ENCODE data around the gene KRTAP19-3. TPM values are rescaled to one million over a fixed set of nuclear protein-coding genes. Genes with fewer than 3 reads are reported as not detected.

Gene KRTAP19-3
- not detected in 2 replicates for polyA plus RNA-seq (2012; rRNA removed)
- polyA plus RNA-seq (2012; cell fraction: cytosol; rRNA removed) = not detected in 2 replicates
- polyA plus RNA-seq (2012; cell fraction: nucleus; rRNA removed) = not detected in 2 replicates

- no peaks in the 10 kb centered on the region for H3K36me3 ChIP-seq (replicated peaks in 1 of 2; ENCODE audit: control insufficient read depth in 1 of 2, insufficient read depth in 2 of 2, low read length in 1 of 2)
- peaks cover 8% of the 10 kb centered on the region; the same call in 1 of the 2 replicates for H3K27me3 ChIP-seq (ENCODE audit: insufficient read depth)
- no peaks in the 10 kb centered on the region for H3K9me2 ChIP-seq
- no peaks in the 10 kb centered on the region for H3K79me2 ChIP-seq (ENCODE audit: insufficient read depth)
- no peak within 1 kb of the TSS for H2AFZ ChIP-seq (ENCODE audit: low read depth)
- no peaks in the 10 kb centered on the region for H4K20me1 ChIP-seq (ENCODE audit: insufficient read depth)
- WGBS (ENCODE audit: low lambda C conversion rate) = 0% methylated on average over 2 of the region's 2 CpGs
- no peak within 1 kb of the TSS for H3K9ac ChIP-seq
- no peak within 1 kb of the TSS for H3K4me2 ChIP-seq
- no peaks in the 10 kb centered on the region for H3F3A ChIP-seq (replicated peaks; ENCODE audit: insufficient read depth)
- no peaks in the 10 kb centered on the region for H3K4me1 ChIP-seq (ENCODE audit: control insufficient read depth in 1 of 2, insufficient read depth in 2 of 2, low read depth in 1 of 2, low read length in 1 of 2)
- POLR2A ChIA-PET = no interaction called here
- no peaks in the 10 kb centered on the region; the same call in 1 of the 2 replicates for H3K9me3 ChIP-seq
- no peak within 1 kb of the TSS for H3K27ac ChIP-seq (ENCODE audit: low read depth in 2 of 2, low read length in 1 of 2)
- DNase-seq = no peak
- CTCF ChIA-PET = no interaction called here
- H3K4me3 ChIP-seq (ENCODE audit: low read depth in 2 of 2, low read length in 1 of 2) = no peak within 1 kb of the TSS
- TF ChIP-seq EZH2phosphoT487 (IDR thresholded peaks at IDR 0.05; ENCODE audit: borderline replicate concordance, low read depth) (no peak), CHD2 (IDR thresholded peaks at IDR 0.05; ENCODE audit: low read length, partially characterized antibody) (no peak), TAF1 (IDR thresholded peaks at IDR 0.05; ENCODE audit: borderline replicate concordance, low read depth, low read length) (no peak), TCF12 (IDR thresholded peaks at IDR 0.05) (no peak), RCOR1 (IDR thresholded peaks at IDR 0.05; ENCODE audit: low read length) (no peak), RFX5 (IDR thresholded peaks at IDR 0.05; ENCODE audit: low read length) (no peak), FOXM1 (IDR thresholded peaks at IDR 0.05; ENCODE audit: low read depth) (no peak), POLR2AphosphoS5 (IDR thresholded peaks at IDR 0.05; ENCODE audit: low read depth, low read length) (no peak), MXI1 (IDR thresholded peaks at IDR 0.05; ENCODE audit: low read depth, low read length) (no peak), FOSL2 (IDR thresholded peaks at IDR 0.05; ENCODE audit: borderline replicate concordance, low read depth) (no peak), EP300 (IDR thresholded peaks at IDR 0.05; ENCODE audit: borderline replicate concordance in 1 of 2, low read depth in 1 of 2, low read length in 1 of 2) (no peak), NRF1 (IDR thresholded peaks at IDR 0.05; ENCODE audit: low read depth, low read length) (no peak), IRF3 (IDR thresholded peaks at IDR 0.05; ENCODE audit: low read depth, low read length) (no peak), REST (IDR thresholded peaks at IDR 0.05; ENCODE audit: low read depth, low read length) (no peak), TEAD4 (IDR thresholded peaks at IDR 0.05; ENCODE audit: borderline replicate concordance, insufficient read depth) (no peak)
- TF ChIP-seq, protein P1, sequence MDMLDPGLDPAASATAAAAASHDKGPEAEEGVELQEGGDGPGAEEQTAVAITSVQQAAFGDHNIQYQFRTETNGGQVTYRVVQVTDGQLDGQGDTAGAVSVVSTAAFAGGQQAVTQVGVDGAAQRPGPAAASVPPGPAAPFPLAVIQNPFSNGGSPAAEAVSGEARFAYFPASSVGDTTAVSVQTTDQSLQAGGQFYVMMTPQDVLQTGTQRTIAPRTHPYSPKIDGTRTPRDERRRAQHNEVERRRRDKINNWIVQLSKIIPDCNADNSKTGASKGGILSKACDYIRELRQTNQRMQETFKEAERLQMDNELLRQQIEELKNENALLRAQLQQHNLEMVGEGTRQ (IDR thresholded peaks at IDR 0.05; ENCODE audit: borderline replicate concordance, low read depth, low read length) = no peak
- TF ChIP-seq, protein P2, sequence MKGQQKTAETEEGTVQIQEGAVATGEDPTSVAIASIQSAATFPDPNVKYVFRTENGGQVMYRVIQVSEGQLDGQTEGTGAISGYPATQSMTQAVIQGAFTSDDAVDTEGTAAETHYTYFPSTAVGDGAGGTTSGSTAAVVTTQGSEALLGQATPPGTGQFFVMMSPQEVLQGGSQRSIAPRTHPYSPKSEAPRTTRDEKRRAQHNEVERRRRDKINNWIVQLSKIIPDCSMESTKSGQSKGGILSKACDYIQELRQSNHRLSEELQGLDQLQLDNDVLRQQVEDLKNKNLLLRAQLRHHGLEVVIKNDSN (IDR thresholded peaks at IDR 0.05; ENCODE audit: borderline replicate concordance, low read depth) = no peak
These were observed at the start of gene KRTAP19-3 for GRCh38 chr21:30491963-30492428. Gene KRTAP19-3, minus strand, starts transcription at chr21:30492013. Its CDS starts 56 bp downstream, at chr21:30491957.
